ENCODE data around the gene KLHL18.
"Not testable (repeated sequence)": the region's sequence is repeated elsewhere in the genome, so short reads cannot be mapped to it uniquely, and the experiment has no call there.

The KLHL18 gene

DNA sequence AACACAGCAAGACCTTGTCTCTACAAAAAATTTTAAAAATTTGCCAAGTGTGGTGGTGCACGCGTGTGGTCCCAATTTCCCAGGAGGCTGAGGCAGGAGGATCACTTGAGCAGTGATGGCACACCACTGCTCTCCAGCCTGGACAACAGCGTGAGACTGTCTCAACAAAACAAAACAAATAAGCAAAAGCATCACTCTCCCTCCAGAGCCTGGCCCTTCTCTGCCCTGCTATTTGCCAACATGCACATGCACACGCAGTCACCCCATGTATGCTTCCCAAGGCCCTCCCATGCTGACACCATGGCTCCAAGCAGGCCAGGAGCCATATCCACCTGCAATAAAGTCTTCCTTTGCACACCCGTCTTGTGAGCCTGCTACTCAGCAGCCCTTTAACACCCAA, 2.2 kb upstream of the KLHL18 start:
- no peaks in the 10 kb centered on the region for H3K27me3 ChIP-seq (replicated peaks)
- H3K4me3 ChIP-seq (ENCODE audit: low read depth, low read length) = no peak overlapping the region
- H3K36me3 ChIP-seq (replicated peaks) = no peaks in the 10 kb centered on the region
- in situ Hi-C loops (cut with HindIII; ENCODE audit: low pct_ligation_motif_present, low sequenced_read_pairs) = no loop called here
- DNase-seq = no peak
- H3K27ac ChIP-seq = no peak overlapping the region
- no peak for TF ChIP-seq CTCF (IDR thresholded peaks at IDR 0.05; ENCODE audit: low read depth, low read length, missing control alignments)

DNA sequence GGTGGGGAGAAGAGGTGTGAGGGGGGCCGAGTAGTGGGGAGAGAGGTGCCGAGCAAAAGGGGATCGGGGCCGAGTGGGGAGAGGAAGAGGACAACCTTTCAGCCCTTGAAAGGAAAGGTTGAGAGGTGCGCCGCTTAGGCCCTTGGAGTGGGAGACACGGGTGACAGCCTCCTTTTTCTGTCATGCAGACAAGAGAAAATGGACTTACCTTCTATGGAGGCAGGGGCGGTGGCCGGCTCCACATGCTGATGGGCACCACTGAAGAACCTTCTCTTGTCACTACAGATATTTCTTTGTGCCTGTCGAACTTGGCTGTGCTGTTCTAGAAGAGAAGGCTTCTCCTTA, 421 bp downstream of the KLHL18 start:
- Histone ChIP-seq H3K27ac (peak overlapping the region; percentile 91), H3K27me3 (replicated peaks) (no peaks in the 10 kb centered on the region), H3K36me3 (replicated peaks) (no peaks in the 10 kb centered on the region), H3K4me3 (ENCODE audit: low read depth, low read length) (peak overlapping the region; percentile 99)
- no peak for TF ChIP-seq CTCF (IDR thresholded peaks at IDR 0.05; ENCODE audit: low read depth, low read length, missing control alignments)
- DNase-seq = no peak
- in situ Hi-C loops (cut with HindIII; ENCODE audit: low pct_ligation_motif_present, low sequenced_read_pairs) = no loop called here

GRCh38 chr3:47283591-47284364, 1.0 kb downstream of the KLHL18 start:
- no peak for DNase-seq
- Histone ChIP-seq H3K27ac (peak overlapping the region; percentile 91), H3K36me3 (replicated peaks) (no peaks in the 10 kb centered on the region), H3K27me3 (replicated peaks) (no peaks in the 10 kb centered on the region), H3K4me3 (ENCODE audit: low read depth, low read length) (peak overlapping the region; percentile 99)
- no peak for TF ChIP-seq CTCF (IDR thresholded peaks at IDR 0.05; ENCODE audit: low read depth, low read length, missing control alignments)
- in situ Hi-C loops (cut with HindIII; ENCODE audit: low pct_ligation_motif_present, low sequenced_read_pairs) = no loop called here

GRCh38 chr3:47288966-47289910, 6.5 kb downstream of the KLHL18 start:
- no peak overlapping the region for H3K4me3 ChIP-seq (ENCODE audit: low read depth, low read length)
- in situ Hi-C loops (cut with HindIII; ENCODE audit: low pct_ligation_motif_present, low sequenced_read_pairs) = no loop called here
- H3K27me3 ChIP-seq (replicated peaks) = no peaks in the 10 kb centered on the region
- H3K36me3 ChIP-seq (replicated peaks) = no peaks in the 10 kb centered on the region
- TF ChIP-seq CTCF (IDR thresholded peaks at IDR 0.05; ENCODE audit: low read depth, low read length, missing control alignments) = no peak
- DNase-seq = no peak
- H3K27ac ChIP-seq = no peak overlapping the region

GRCh38 chr3:47291158-47291753, 8.5 kb downstream of the KLHL18 start:
- Histone ChIP-seq H3K4me3 (ENCODE audit: low read depth, low read length) (no peak overlapping the region), H3K36me3 (replicated peaks) (no peaks in the 10 kb centered on the region), H3K27ac (no peak overlapping the region), H3K27me3 (replicated peaks) (no peaks in the 10 kb centered on the region)
- no peak for TF ChIP-seq CTCF (IDR thresholded peaks at IDR 0.05; ENCODE audit: low read depth, low read length, missing control alignments)
- in situ Hi-C loops (cut with HindIII; ENCODE audit: low pct_ligation_motif_present, low sequenced_read_pairs) = no loop called here
- DNase-seq = no peak

- H3K4me3 ChIP-seq (ENCODE audit: low read depth, low read length); H3K36me3 ChIP-seq (replicated peaks); in situ Hi-C loops (cut with HindIII; ENCODE audit: low pct_ligation_motif_present, low sequenced_read_pairs); DNase-seq; H3K27me3 ChIP-seq (replicated peaks); H3K27ac ChIP-seq: not testable (repeated sequence)
Measured at GRCh38 chr3:47291754-47292420, 9.1 kb downstream of the KLHL18 start.

All from brain microvascular endothelial cell (primary cell).